GM12865 (cell line): ENCODE data around the gene GALNTL6.
"Not testable (repeated sequence)": the region's sequence is repeated elsewhere in the genome, so short reads cannot be mapped to it uniquely, and the experiment has no call there.

Experiments used
- DNase-seq: peaks from one replicate; pipeline ENCODE4 v3.0.0; 2010; ENCODE audit warnings: low read depth
- H3K4me3 ChIP-seq: 2 replicates; pipeline ENCODE4 v1.5.1; 2011; ENCODE audit warnings: mild to moderate bottlenecking, low read depth, low read length, control low read depth
- TF ChIP-seq, protein P1 (sequence below): IDR thresholded peaks from 2 replicates; pipeline ENCODE4 v1.5.1; 2011; ENCODE audit warnings: low read length, control low read depth, low read depth, inconsistent platforms; ENCODE audit not compliant: insufficient read depth; ENCODE audit errors: missing control alignments

GALNTL6 gene

DNA sequence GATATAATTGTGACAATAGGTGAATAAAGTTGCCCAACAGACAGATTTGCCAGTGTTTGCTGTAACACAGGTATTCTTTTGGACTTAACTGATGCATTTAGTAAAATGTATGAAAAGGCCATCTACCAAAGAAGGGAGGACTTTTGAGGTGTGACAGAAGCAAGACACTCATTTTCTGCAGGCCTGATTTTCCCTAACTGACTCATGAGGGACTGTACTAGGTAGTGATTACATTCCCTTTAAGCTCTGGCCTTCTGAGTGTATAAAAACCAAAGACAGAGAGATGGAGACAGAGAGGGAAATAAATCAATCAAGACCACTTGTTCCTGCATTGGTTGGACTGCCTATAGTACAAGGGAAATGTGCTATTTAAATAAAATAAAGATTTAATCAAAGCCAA lies 1204.6 kb downstream of the GALNTL6 start:
- TF ChIP-seq, protein P1, sequence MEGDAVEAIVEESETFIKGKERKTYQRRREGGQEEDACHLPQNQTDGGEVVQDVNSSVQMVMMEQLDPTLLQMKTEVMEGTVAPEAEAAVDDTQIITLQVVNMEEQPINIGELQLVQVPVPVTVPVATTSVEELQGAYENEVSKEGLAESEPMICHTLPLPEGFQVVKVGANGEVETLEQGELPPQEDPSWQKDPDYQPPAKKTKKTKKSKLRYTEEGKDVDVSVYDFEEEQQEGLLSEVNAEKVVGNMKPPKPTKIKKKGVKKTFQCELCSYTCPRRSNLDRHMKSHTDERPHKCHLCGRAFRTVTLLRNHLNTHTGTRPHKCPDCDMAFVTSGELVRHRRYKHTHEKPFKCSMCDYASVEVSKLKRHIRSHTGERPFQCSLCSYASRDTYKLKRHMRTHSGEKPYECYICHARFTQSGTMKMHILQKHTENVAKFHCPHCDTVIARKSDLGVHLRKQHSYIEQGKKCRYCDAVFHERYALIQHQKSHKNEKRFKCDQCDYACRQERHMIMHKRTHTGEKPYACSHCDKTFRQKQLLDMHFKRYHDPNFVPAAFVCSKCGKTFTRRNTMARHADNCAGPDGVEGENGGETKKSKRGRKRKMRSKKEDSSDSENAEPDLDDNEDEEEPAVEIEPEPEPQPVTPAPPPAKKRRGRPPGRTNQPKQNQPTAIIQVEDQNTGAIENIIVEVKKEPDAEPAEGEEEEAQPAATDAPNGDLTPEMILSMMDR = no peak
- DNase-seq = no peak
- no peak overlapping the region for H3K4me3 ChIP-seq

DNA sequence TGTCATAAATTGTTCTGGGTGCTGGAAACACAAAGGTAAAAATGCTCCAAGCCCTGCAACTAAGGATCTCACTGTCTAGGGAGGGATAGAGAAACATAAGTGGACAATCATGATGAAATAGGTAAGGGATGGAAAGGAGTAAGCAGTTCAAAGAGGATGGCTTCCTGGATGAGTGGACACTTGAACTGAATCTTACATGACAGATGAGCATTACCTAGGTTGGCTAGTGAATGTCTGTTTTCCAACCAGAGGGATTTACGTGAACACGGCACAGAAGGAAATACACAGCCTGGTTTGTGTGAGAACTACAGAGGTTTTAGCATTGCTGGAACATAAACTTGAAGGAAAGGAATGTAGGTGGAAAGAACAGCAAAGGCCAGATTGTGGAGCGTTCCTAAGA lies 1205.2 kb downstream of the GALNTL6 start:
- H3K4me3 ChIP-seq = no peak overlapping the region
- TF ChIP-seq, protein P1 = no peak
- DNase-seq = no peak

DNA sequence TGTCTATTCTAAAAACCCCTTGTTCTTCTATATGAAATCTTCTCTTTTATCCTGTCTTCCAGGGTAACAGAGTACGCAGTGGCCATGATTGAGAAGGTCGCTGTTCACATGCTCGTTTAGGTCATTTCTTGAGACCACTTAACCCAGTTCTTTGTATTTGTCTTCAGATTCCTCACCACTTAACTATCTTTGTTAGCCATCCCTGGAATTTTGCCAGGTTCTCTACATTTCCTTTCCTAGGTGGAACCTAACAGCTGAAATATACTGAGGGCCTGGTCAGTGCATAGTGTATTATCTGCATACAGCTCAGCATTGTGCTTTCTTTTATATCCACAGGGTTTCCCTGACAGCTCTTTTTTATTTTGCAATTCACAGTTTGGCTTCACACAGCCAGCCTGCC lies 1206.5 kb downstream of the GALNTL6 start:
- H3K4me3 ChIP-seq = no peak overlapping the region
- TF ChIP-seq, protein P1 = no peak
- DNase-seq = no peak

DNA sequence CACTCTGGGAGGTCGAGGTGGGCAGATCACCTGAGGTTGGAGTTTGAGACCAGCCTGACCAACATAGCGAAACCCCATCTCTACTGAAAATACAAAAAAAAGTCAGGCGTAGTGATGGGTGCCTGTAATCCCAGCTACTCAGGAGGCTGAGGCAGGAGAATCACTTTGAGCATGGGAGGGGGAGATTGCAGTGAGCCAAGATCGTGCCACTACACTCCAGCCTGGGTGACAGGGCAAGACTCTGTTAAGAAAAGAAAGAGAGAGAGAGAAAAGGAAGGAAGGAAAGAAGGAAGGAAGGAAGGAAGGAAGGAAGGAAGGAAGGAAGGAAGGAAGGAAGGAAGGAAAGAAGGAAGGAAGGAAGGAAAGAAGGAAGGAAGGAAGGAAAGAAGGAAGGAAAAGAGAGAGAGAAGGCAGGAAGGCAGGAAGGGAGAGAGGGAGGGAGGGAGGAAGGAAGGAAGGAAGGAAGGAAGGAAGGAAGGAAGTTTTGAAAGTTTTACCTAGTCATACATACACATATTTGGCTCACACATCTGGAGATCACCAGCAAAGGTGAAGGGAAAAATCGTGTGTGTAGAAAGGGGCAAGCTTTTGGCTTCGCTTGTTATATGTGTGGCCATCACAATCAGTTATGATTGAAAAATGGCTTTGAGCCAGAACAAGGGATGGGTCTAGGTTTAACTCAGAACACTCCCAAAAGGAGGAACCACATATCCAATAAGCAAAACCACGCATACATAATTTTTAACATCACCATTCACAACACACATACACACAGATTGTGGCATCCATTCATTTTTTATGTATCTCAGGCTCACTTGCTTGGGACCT lies 1208.8 kb downstream of the GALNTL6 start:
- not testable (repeated sequence) for H3K4me3 ChIP-seq, DNase-seq

DNA sequence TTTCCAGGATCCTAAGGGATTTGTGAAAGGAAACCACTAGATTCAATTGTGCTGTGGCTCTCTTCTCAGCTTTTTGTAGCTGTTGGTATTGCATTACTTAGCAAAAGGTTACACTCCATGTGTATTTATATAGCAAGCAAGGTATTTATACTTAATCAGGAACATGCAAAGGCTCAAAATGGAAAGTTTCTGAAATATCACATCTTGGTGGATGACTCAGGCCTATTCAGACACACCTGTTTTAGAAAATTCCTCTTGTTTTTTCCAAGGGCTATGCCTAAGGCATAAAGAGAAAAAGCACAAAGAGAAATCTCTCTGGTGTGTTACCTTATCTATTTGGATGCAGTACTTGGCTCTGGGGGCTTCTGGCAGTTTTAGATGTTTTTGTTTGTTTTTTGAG lies 1211.0 kb downstream of the GALNTL6 start:
- no peak for DNase-seq
- no peak overlapping the region for H3K4me3 ChIP-seq
- TF ChIP-seq, protein P1 = no peak

DNA sequence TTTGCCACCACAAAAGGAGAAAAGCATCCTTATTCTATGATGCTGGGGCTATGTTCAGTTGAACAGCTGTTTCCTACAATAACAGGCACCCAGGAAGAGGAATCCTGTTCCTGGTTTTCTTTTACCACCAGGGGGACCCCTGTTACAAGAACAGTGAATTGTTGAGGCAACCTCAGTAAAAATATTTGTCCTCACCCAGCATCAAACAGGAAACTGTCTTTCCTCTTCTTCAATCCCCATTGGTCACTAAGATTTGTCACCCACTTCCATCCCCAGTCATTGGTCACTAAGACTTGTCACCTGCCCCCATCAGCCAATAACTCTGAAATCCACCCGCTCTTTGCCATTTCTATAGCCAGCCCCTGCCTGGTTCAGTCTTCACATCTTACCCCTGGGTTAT lies 1211.9 kb downstream of the GALNTL6 start:
- no peak overlapping the region for H3K4me3 ChIP-seq
- TF ChIP-seq, protein P1 = peak; percentile 57
- peak; percentile 77 for DNase-seq

DNA sequence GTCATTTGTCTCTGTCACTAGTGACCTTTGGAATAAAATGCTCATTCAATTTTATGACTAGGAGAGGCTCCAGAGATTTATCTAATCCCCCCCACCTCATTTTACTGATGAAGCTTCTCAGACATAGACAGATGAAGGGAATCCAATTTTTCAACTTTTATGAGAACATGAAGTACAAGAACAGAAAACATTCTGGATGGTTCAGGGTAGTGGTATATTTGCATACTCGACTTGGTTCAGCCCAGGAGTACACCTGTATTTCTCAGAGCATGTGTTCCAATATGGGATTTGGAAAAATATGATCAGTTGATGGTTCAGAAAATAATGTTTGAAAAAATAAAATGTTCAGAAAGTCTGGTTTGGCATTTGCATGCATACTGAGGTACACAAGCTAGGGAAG lies 1224.0 kb downstream of the GALNTL6 start:
- TF ChIP-seq, protein P1 = no peak
- no peak for DNase-seq
- no peak overlapping the region for H3K4me3 ChIP-seq
